K562 (cell line): Measurements from ENCODE around the gene SLC13A4. TPM values are rescaled to one million over a fixed set of nuclear protein-coding genes. Genes with fewer than 3 reads are reported as not detected.
A peak's percentile ranks its signal among the peaks of the same experiment; 100 is the strongest.

ENCODE experiments used
- ATF2 ChIP-seq: sonication (generic); formaldehyde crosslinking; IDR thresholded peaks from 2 replicates; pipeline ENCODE4 v1.8.1; 2022; ENCODE audit warnings: missing genetic modification reagents
- BRF2 ChIP-seq: IDR thresholded peaks from 3 replicates; pipeline ENCODE4 v1.6.1; 2011; ENCODE audit warnings: borderline replicate concordance, mild to moderate bottlenecking; ENCODE audit not compliant: insufficient read length, insufficient read depth
- CREB3L1 ChIP-seq: fragments of 450-650 bp; IDR thresholded peaks from 2 replicates; pipeline ENCODE4 v1.6.1; 2014; ENCODE audit warnings: low read depth, mild to moderate bottlenecking, moderate library complexity, borderline replicate concordance
- DEAF1 ChIP-seq: fragments of 450-650 bp; formaldehyde crosslinking; IDR thresholded peaks from 2 replicates; pipeline ENCODE4 v1.4.0; 2020; ENCODE audit warnings: mild to moderate bottlenecking, moderate library complexity
- E2F6 ChIP-seq, 2 experiments: IDR thresholded peaks; 2 replicates each; pipeline ENCODE4 v1.6.1; 2011; ENCODE audit warnings: borderline replicate concordance in 1 of 2, control low read depth in 1 of 2, low read depth in 1 of 2, low read length in 1 of 2, mild to moderate bottlenecking in 1 of 2, mixed read lengths in 1 of 2, moderate library complexity in 1 of 2; ENCODE audit not compliant: insufficient read depth in 1 of 2, insufficient read length in 1 of 2, poor library complexity in 1 of 2, severe bottlenecking in 1 of 2; ENCODE audit errors: extremely low read depth in 1 of 2
- EGR1 ChIP-seq: fragments of 450-650 bp; conservative IDR thresholded peaks from 2 replicates; pipeline ENCODE4 v1.6.1; 2017; ENCODE audit warnings: mild to moderate bottlenecking
- ESRRA ChIP-seq: fragments of 450-650 bp; IDR thresholded peaks from 2 replicates; pipeline ENCODE4 v1.6.1; 2014; ENCODE audit warnings: low read depth, mild to moderate bottlenecking, moderate library complexity, borderline replicate concordance
- GATAD2B ChIP-seq: fragments of 450-650 bp; IDR thresholded peaks from 2 replicates; pipeline ENCODE4 v1.6.1; 2017; ENCODE audit warnings: mild to moderate bottlenecking, borderline replicate concordance
- HDAC1 ChIP-seq, 2 experiments: fragments of 450-650 bp; IDR thresholded peaks; 2 replicates each; pipeline ENCODE4 v1.6.1; 2016 to 2017; ENCODE audit warnings: inconsistent platforms in 1 of 2, mild to moderate bottlenecking in 1 of 2, moderate library complexity in 1 of 2
- MAFF ChIP-seq: IDR thresholded peaks from 2 replicates; pipeline ENCODE4 v1.6.1; 2012; ENCODE audit warnings: low read length, improper control_type of control experiment
- MED1 ChIP-seq: sonication (generic); formaldehyde crosslinking; IDR thresholded peaks from 2 replicates; pipeline ENCODE4 v1.8.1; 2023; ENCODE audit warnings: missing genetic modification reagents, borderline replicate concordance
- NONO ChIP-seq, 2 experiments: fragments of 200-400 bp in 1 of 2; fragments of 450-650 bp in 1 of 2; formaldehyde crosslinking in 1 of 2; IDR thresholded peaks; 2 replicates each; pipeline ENCODE4 v1.6.1; 2017; ENCODE audit warnings: low read depth in 2 of 2, mild to moderate bottlenecking in 2 of 2, moderate library complexity in 2 of 2, low read length in 1 of 2
- TAF7 ChIP-seq: fragments of 450-650 bp; IDR thresholded peaks from 2 replicates; pipeline ENCODE4 v1.6.1; 2016; ENCODE audit warnings: missing genetic modification characterization, missing compliant biosample characterization
- U2AF1 ChIP-seq: fragments of 200-400 bp; formaldehyde crosslinking; optimal IDR thresholded peaks from 2 replicates; pipeline ENCODE3; 2017; ENCODE audit warnings: mild to moderate bottlenecking, low read depth, low read length, moderate library complexity
- USF1 ChIP-seq: sonication (generic); formaldehyde crosslinking; IDR thresholded peaks from 2 replicates; pipeline ENCODE4 v1.9.0; 2022; ENCODE audit warnings: mild to moderate bottlenecking, missing genetic modification reagents
- ZNF644 ChIP-seq: fragments of 200-800 bp; sonication (Bioruptor generic); IDR thresholded peaks from 2 replicates; pipeline ENCODE4 v1.6.1; 2016; ENCODE audit warnings: low read depth, missing genetic modification characterization, missing compliant biosample characterization
- ZNF780A ChIP-seq: fragments of 250-450 bp; sonication (Bioruptor Pico); IDR thresholded peaks from 2 replicates; pipeline ENCODE4 v1.5.0; 2021; ENCODE audit warnings: mild to moderate bottlenecking
- ZNF830 ChIP-seq: fragments of 250-450 bp; sonication (Bioruptor Pico); IDR thresholded peaks from 2 replicates; pipeline ENCODE4 v1.5.0; 2021; ENCODE audit warnings: mild to moderate bottlenecking
- ZSCAN32 ChIP-seq: fragments of 450-650 bp; formaldehyde crosslinking; IDR thresholded peaks from 2 replicates; pipeline ENCODE4 v1.4.0; 2020; ENCODE audit warnings: mild to moderate bottlenecking, moderate library complexity
- polyA plus RNA-seq, 8 experiments: library from polyadenylated mRNA; depleted of rRNA in 4 of 8; stranded (reverse) in 5 of 8; unstranded in 3 of 8; fragments of >200 nt; fragmentation: Nextera tagmentation in 2 of 8; fragmentation: Illumina TruSeq in 1 of 8; extraction: Ambion mirVana in 2 of 8; extraction: Trizol in 1 of 8; gene quantifications; 2 replicates each; pipeline versions ENCODE4 v1.2.1 to v1.2.3, GENCODE V29; 2011 to 2014; ENCODE audit warnings: inconsistent platforms in 1 of 8, missing spikeins in 1 of 8
- total RNA-seq, 7 experiments: library from RNA; depleted of rRNA in 6 of 7; stranded (reverse); fragments of >200 nt in 6 of 7; fragmentation: Illumina TruSeq in 2 of 7; extraction: Trizol in 2 of 7; gene quantifications; 2 replicates each; pipeline versions ENCODE4 v1.2.1 to v1.2.3, GENCODE V29; 2011 to 2021; ENCODE audit warnings: low replicate concordance in 1 of 7

Gene SLC13A4
- total and polyA plus RNA-seq, 9 of the 15 experiments (the other 6 are each of a cell fraction or from before 2014, with no cell fraction given) = 0.11 to 1.0 (median 0.36) TPM

- TF ChIP-seq U2AF1 (no peak), EGR1 (no peak), ZNF780A (no peak), TAF7 (no peak), HDAC1 (IDR thresholded peaks at IDR 0.05) (peak in 1 of 2 experiments; percentile 39; a peak in 1 of 4 replicates), CREB3L1 (no peak; the same call in 1 of the 2 replicates), ATF2 (CRISPR knock-in tag) (no peak), NONO (IDR thresholded peaks at IDR 0.05; ENCODE audit: low read depth in 2 of 2, low read length in 1 of 2) (no peak; a peak in 1 of 4 replicates), ZSCAN32 (CRISPR knock-in tag) (no peak), MAFF (peak; percentile 40; the same call in 1 of the 2 replicates), DEAF1 (CRISPR knock-in tag) (no peak), BRF2 (no peak), GATAD2B (peak; percentile 89; the same call in 1 of the 2 replicates), MED1 (CRISPR knock-in tag) (no peak), ESRRA (peak; percentile 26; the same call in 1 of the 2 replicates), USF1 (CRISPR knock-in tag) (no peak), ZNF644 (no peak), ZNF830 (CRISPR knock-in tag) (no peak), E2F6 (IDR thresholded peaks at IDR 0.05; ENCODE audit: borderline replicate concordance in 1 of 2, extremely low read depth in 1 of 2, insufficient read depth in 1 of 2, insufficient read length in 1 of 2, low read depth in 1 of 2, low read length in 1 of 2, poor library complexity in 1 of 2, severe bottlenecking in 1 of 2) (no peak)
Measured at GRCh38 chr7:135664046-135664589, 63.9 kb downstream of the SLC13A4 start (continued).
